HG03558 (cell line): ENCODE data around the gene SLFN12.
"Not testable (repeated sequence)": the region's sequence is repeated elsewhere in the genome, so short reads cannot be mapped to it uniquely, and the experiment has no call there.

Experiments
- ATAC-seq: cut with Tn5 transposase; IDR thresholded peaks from one replicate; pipeline ENCODE4 v1.9.1; 2021; ENCODE audit warnings: moderate number of reproducible peaks; ENCODE audit not compliant: unreplicated experiment; ENCODE audit errors: extremely low read depth

Gene SLFN12

GRCh38 chr17:35432176-35433074, at the start of gene SLFN12:
SLFN12 (minus strand) TSS chr17:35432500; CDS start chr17:35423028, 9,472 bp downstream.
- peak; percentile 63 for ATAC-seq

DNA sequence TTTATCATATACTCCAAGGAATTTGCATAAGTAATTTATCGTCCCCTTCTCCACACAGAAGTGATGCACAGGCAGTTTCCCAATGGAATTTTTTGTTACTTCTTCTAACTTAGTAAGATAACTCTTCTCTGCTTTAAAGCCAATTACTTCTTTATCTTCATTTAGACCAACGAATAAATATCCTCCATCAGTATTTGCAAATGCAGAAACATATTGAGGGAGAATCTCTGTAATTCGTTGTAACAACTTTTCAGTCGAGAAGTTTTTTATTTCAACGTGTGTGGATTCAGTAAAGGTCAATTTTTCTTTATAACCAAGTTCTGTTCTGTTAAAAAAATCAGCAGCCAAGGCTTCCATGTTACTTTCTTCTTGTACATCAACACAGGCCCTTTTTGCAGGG, 47.0 kb upstream of the SLFN12 start:
- ATAC-seq: no peak

DNA sequence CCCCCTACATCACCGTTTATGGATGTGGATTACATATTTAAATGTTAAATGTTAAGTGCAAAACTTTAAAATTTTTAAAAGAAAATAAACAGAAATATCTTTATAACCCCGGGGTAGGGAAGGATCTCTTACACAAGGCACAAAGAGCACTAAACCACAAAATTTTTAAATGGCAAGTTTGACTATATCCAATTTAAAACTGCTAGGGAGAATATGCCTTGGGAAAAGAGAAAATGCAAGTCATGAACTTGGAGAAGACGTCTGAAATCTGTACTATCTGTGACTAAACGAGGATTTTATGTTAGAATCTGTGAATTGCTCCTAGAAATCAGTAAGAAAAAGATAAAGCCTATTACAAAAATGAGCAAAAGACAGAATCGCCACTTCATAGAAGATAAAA, 44.9 kb upstream of the SLFN12 start:
- no peak for ATAC-seq

DNA sequence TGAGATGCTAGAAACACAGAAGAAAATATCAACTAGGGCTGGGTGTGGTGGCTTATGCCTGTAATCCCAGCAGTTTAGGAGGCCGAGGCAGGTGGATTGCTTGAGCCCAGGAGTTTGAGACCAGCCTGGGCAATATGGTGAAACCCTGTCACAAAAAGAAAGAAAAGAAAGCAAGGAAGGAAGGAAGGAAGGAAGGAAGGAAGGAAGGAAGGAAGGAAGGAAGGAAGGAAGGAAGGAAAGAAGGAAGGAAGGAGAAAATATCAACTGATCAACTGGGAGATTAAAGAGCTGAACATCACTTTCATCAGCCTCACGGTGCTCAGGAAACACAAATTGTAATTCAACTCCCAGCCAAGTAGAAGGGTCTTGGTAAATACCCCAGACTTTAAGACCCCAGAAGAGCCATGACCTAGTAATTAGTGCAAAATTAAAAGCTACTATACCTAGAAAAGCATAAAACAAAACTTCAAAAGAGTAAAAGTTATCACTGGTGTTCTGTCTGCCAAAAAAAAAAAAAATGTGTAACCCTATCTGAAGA, 44.1 kb upstream of the SLFN12 start:
- no peak for ATAC-seq

GRCh38 chr17:35468475-35468874, 36.2 kb upstream of the SLFN12 start:
- ATAC-seq: no peak

- ATAC-seq: no peak
Measured at GRCh38 chr17:35467824-35468223, 35.5 kb upstream of the SLFN12 start.

DNA sequence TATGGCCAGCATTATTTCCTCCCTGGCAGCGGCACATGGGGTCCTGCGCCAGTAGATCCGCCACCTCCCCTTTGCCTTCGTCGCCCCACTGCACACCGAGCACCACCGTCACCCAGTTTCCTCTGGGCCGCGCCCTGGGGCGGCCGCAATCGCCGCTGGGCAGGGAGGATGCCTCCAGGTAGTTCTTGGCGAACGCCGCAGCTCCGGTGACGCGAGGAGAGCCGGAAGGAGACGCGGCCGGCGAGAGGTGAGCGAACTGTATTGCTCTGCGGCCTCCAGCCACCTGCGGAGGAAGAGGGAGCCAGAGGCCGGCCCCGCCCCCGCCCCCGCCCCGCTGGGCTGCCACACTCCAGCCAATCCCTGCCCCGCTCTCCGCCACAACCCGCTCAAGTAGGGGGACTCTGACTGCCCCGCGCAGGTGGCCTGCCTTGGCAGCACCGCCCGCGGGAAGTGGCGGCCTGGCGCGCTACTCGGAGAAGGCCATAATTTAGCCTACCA, 28.1 kb upstream of the SLFN12 start:
- no peak for ATAC-seq

DNA sequence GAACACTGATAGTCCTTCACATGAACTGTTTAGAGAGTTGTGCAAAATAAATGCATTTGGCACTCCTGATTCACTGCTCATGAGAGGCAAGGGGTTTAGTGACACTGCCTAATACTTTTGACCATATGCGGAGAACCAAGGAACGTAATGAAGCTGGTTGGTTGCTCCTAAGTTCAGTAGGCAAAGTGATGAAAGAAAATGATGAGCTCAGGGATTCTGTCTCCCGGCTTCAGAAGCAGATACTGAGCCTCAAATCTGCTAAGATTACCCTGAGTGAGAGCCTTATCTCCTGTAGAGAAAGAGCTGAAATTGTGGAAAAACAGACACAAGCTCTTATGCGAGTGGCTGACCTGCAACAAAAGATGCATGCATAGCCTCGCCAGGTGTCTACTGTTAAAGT, 21.7 kb upstream of the SLFN12 start:
- ATAC-seq: not testable (repeated sequence)

GRCh38 chr17:35453171-35453570, 20.9 kb upstream of the SLFN12 start:
- ATAC-seq: no peak

- ATAC-seq: no peak
Measured at GRCh38 chr17:35449371-35449931, 17.2 kb upstream of the SLFN12 start.

- no peak for ATAC-seq
Measured at GRCh38 chr17:35448899-35449227, 16.6 kb upstream of the SLFN12 start.

GRCh38 chr17:35448214-35448898, 16.1 kb upstream of the SLFN12 start, which contains the start of gene SLFN13:
SLFN13 (minus strand) TSS chr17:35448766; CDS start chr17:35445680, 3,086 bp downstream.
- peak; percentile 48 for ATAC-seq

GRCh38 chr17:35447499-35447898, 15.2 kb upstream of the SLFN12 start:
- no peak for ATAC-seq

DNA sequence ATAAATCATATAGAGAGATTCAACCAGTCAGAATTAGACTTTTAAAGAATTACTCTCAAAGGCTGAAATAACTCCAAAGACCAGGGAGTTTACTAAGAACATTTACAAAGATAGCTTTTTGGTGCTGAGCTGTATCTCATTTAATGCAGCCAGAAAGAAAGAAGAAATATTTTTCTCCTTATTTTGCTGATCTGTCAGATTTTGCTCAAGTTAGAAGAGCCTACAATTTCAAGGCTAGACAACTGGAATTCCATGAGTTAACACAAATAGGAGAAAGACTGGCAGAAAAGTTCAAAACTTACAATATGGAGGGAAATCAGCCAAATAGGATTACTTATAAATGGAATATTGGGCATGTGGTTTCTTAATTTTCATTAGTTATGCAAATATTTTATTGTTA, 6.1 kb upstream of the SLFN12 start:
- ATAC-seq: no peak

- ATAC-seq: no peak
Measured at GRCh38 chr17:35433075-35433894, 985 bp upstream of the SLFN12 start.

DNA sequence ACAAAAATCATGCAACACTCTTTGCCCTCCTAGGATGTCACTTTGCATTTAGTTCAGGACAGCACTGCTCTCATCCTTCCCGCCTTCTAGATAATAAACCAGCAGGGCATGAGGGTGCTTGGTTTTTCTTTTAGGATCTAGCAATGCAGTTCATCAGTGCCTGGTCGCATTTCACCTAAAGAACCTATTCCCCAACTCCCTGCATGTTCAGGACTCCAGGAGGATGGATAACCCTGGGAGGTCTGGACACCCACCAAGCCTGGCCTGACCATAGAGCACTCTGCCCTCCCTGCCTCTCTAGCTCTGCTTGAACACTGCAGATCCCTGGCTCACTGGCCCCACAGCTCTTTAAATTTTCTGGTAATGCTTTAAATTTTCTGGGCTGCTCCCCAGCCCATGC, 2.6 kb downstream of the SLFN12 start:
- ATAC-seq: no peak

- no peak for ATAC-seq
Measured at GRCh38 chr17:35428229-35428628, 4.1 kb downstream of the SLFN12 start.

GRCh38 chr17:35423761-35424160, 8.5 kb downstream of the SLFN12 start:
- no peak for ATAC-seq

DNA sequence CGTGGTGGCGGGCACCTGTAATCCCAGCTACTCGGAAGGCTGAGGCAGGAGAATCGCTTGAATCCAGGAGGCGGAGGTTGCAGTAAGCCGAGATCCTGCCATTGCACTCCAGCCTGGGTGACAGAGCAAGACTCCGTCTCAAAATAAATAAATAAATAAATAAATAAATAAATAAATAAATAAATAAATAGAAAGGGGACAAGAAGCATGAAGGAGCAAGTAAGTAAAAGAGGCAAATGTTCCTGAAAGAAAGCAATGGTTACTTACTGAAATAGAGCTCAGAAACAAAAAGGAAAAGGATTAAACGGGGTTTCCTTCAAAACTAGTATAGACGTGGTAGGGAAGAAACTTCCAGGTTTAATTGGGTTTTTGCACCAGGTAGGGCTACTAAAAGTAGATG, 11.2 kb downstream of the SLFN12 start:
- ATAC-seq: not testable (repeated sequence)

GRCh38 chr17:35416659-35417058, 15.6 kb downstream of the SLFN12 start:
- no peak for ATAC-seq
